Sigmoid colon (tissue), 4 donors: Measurements from ENCODE around the gene TCF7L2.

Source experiments
- CTCF ChIP-seq, 4 experiments: fragments of 450-650 bp in 3 of 4; fragments of 200-600 bp in 1 of 4; IDR thresholded peaks; one replicate each; pipeline ENCODE4 v1.5.1; 2016 to 2019; ENCODE audit warnings: antibody characterized with exemption in 4 of 4, mild to moderate bottlenecking in 3 of 4, moderate library complexity in 2 of 4
- EP300 ChIP-seq, 4 donors: sonication (generic); formaldehyde crosslinking; IDR thresholded peaks; one replicate each; pipeline ENCODE4 v1.6.1; 2017; ENCODE audit warnings: antibody characterized with exemption in 4 of 4

DNA sequence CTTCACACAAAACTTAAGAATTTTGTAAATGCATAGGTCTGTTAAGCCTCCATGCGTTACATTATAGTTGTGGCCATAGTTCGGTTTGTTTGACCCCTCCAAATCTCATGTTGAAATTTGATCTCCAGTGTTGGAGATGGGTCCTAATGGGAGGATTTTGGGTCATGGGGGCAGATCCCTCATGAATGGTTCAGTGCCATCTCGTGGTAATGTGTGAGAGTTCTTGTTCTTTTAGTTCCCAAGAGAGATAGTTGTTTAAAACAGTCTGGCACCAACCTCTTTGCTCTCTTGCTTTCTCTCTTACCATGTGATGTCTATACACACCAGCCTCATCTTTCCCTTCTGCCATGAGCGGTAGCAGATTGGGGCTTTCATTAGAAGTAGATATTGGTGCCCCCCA lies 264.3 kb downstream of the TCF7L2 start:
- no peak for TF ChIP-seq EP300 (IDR thresholded peaks at IDR 0.05)
- TF ChIP-seq CTCF (IDR thresholded peaks at IDR 0.05): no peak
